ENCODE data around the gene EMC10. TPM values are rescaled to one million over a fixed set of nuclear protein-coding genes. Genes with fewer than 3 reads are reported as not detected.

The EMC10 gene
- total RNA-seq, 1 donor from 2014 or later, result 144 TPM

DNA sequence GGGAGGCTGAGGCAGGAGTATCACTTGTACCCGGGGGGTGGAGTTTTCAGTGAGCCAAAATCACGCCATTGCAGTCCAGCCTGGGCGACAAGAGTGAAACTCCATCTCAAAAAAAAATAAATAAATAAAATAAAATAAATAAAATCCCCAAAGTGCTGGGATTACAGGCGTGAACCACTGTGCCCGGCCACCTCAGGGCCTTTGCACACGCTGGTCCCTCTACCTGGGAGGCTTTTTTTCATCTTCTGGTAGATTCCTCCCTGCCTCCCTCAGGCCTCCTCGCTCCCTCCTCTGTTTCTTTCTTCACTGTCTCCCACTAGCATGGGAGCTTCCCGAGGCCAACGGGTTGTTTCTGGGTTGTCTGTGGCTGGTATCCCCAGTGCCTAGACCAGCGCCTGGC lies 28.6 kb upstream of the EMC10 start:
- Mint-ChIP-seq H3K9me3 (ENCODE audit: low read depth) (peaks cover 9% of the 10 kb centered on the region), H3K27ac (ENCODE audit: unreplicated experiment) (no peak overlapping the region), H3K27me3 (ENCODE audit: low read depth) (peaks cover 7% of the 10 kb centered on the region), H3K36me3 (ENCODE audit: low read depth) (no peaks in the 10 kb centered on the region), H3K4me3 (ENCODE audit: unreplicated experiment) (no peak overlapping the region), H3K4me1 (ENCODE audit: low read depth) (no peaks in the 10 kb centered on the region)
- TF ChIP-seq, protein P1, sequence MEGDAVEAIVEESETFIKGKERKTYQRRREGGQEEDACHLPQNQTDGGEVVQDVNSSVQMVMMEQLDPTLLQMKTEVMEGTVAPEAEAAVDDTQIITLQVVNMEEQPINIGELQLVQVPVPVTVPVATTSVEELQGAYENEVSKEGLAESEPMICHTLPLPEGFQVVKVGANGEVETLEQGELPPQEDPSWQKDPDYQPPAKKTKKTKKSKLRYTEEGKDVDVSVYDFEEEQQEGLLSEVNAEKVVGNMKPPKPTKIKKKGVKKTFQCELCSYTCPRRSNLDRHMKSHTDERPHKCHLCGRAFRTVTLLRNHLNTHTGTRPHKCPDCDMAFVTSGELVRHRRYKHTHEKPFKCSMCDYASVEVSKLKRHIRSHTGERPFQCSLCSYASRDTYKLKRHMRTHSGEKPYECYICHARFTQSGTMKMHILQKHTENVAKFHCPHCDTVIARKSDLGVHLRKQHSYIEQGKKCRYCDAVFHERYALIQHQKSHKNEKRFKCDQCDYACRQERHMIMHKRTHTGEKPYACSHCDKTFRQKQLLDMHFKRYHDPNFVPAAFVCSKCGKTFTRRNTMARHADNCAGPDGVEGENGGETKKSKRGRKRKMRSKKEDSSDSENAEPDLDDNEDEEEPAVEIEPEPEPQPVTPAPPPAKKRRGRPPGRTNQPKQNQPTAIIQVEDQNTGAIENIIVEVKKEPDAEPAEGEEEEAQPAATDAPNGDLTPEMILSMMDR (IDR thresholded peaks at IDR 0.05), result no peak
- no peak for DNase-seq (ENCODE audit: low spot score)

DNA sequence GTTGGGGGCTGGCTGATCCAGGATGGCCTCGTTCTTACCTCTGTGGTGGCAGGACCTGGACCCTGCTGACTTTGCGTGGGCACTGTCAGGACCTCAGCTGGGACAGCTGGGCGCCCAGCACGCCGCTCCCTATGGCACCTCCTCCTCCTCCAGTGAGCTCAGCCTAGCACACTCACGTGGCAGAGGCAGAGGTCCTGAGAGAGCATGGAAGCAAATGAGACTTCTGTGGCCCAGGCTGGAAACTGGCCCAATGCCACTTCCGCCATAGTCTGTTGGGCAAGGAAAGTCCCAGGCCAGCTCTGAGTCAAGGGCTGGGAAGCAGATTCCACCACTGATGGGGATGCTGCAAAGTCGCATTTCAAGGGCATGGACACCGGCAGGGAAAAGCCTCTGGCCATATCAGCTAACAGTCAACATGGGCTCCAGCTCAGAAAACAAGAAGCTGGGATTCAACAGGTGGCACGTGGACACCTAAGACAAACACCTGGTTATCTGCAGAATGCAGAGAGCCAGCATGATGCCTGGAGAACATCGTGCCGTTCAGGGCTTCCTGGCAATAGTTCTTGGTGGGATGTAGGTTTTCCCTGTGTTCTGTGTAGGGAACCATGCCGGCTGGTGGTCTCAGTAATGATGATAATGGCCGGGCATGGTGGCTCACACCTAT lies 26.9 kb upstream of the EMC10 start:
- Mint-ChIP-seq H3K36me3 (ENCODE audit: low read depth) (no peaks in the 10 kb centered on the region), H3K4me1 (ENCODE audit: low read depth) (no peaks in the 10 kb centered on the region), H3K27me3 (ENCODE audit: low read depth) (no peaks in the 10 kb centered on the region), H3K9me3 (ENCODE audit: low read depth) (peaks cover 5% of the 10 kb centered on the region), H3K4me3 (ENCODE audit: unreplicated experiment) (no peak overlapping the region), H3K27ac (ENCODE audit: unreplicated experiment) (no peak overlapping the region)
- TF ChIP-seq, protein P1 (IDR thresholded peaks at IDR 0.05), result no peak
- no peak for DNase-seq (ENCODE audit: low spot score)

DNA sequence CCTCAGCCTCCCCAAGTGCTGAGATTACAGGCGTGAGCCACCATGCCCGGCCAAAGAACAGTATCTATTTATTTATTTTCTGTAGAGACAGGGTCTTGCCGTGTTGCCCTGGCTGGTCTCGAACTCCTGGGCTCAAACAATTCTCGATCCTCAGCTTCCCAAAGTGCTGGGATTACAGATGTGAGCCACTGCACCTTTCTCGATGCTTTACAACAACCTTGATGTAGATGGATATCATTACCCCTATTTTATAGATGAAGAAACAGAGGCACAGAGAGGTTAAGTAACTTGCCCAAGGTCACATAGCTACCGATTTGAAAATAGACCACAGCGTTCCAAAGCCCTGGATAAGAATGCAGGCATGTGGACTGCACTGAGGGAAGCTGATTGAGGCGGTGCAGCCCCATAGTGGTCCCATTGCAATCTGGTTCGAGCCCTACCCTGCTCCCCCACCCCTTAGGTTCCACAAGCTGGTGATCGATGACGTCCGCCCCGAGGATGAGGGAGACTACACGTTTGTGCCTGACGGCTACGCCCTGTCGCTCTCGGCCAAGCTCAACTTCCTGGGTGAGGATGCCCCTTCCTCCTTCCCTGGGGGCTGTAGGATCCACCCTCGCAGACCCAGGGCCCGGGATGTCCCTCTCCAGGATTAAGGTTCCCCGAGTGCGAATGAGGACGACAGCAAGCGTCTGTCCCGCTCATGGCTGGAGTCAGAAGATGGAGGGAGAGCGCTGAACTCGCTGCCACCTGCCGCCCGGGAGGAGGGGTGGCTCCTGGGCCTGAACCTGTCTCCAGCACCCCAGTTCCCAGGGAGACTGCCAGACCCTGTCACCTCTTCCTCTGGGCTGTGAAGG lies 25.7 kb upstream of the EMC10 start:
- Mint-ChIP-seq H3K27me3 (ENCODE audit: low read depth) (peaks cover 2% of the 10 kb centered on the region), H3K9me3 (ENCODE audit: low read depth) (peaks cover 3% of the 10 kb centered on the region), H3K4me1 (ENCODE audit: low read depth) (no peaks in the 10 kb centered on the region), H3K4me3 (ENCODE audit: unreplicated experiment) (no peak overlapping the region), H3K36me3 (ENCODE audit: low read depth) (peaks cover 2% of the 10 kb centered on the region), H3K27ac (ENCODE audit: unreplicated experiment) (no peak overlapping the region)
- TF ChIP-seq, protein P1 (IDR thresholded peaks at IDR 0.05), result no peak
- no peak for DNase-seq (ENCODE audit: low spot score)

DNA sequence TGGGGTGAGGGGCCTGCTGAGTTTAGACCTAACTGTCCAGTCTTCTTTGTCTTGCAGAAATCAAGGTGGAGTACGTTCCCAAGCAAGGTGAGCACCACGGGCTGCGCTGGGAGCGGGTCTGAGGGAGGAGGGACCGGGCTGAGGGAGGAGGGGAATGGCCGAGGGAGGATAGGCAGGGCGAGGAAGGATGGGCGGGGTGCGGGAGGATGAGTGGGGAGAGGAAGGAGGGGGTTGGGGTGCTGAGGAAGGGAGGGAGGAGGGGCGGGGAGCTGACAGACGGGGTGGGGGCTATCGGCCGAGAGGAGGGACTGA lies 25.1 kb upstream of the EMC10 start:
- Mint-ChIP-seq H3K27me3 (ENCODE audit: low read depth) (peaks cover 2% of the 10 kb centered on the region), H3K36me3 (ENCODE audit: low read depth) (peaks cover 2% of the 10 kb centered on the region), H3K4me1 (ENCODE audit: low read depth) (no peaks in the 10 kb centered on the region), H3K9me3 (ENCODE audit: low read depth) (peaks cover 3% of the 10 kb centered on the region), H3K27ac (ENCODE audit: unreplicated experiment) (no peak overlapping the region), H3K4me3 (ENCODE audit: unreplicated experiment) (no peak overlapping the region)
- no peak for DNase-seq (ENCODE audit: low spot score)
- TF ChIP-seq, protein P1 (IDR thresholded peaks at IDR 0.05), result no peak

DNA sequence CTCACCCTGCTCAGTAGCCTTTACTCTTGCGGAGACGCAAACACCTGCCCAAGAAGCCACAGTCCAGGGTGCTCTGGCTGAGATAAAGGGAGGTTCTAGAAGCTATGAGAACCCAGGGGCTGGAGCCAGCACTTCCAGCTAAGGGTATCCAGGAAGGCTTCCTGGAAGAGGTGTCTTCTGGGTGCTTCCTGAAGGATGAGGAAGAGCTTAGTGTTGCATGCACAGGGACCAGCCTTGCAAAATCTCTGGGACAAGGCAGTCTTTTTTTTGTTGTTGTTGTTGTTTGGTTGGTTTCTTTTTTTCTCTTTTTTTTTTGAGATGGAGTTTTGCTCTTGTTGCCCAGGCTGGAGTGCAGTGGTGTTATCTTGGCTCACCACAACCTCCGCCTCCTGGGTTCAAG lies 23.1 kb upstream of the EMC10 start:
- no peak for DNase-seq (ENCODE audit: low spot score)
- Mint-ChIP-seq H3K9me3 (ENCODE audit: low read depth) (no peaks in the 10 kb centered on the region), H3K4me1 (ENCODE audit: low read depth) (no peaks in the 10 kb centered on the region), H3K36me3 (ENCODE audit: low read depth) (peaks cover 2% of the 10 kb centered on the region), H3K27ac (ENCODE audit: unreplicated experiment) (no peak overlapping the region), H3K27me3 (ENCODE audit: low read depth) (peaks cover 7% of the 10 kb centered on the region), H3K4me3 (ENCODE audit: unreplicated experiment) (no peak overlapping the region)
- TF ChIP-seq, protein P1 (IDR thresholded peaks at IDR 0.05), result no peak

Data from chondrocyte (in vitro differentiated cells).